NCI-H2227 treated with DMSO at 0.1 percent for 48 hours (cell line): ENCODE measurements around the gene P2RX6.
A peak's percentile ranks its signal among the peaks of the same experiment; 100 is the strongest.

Source experiments
- DNase-seq: peaks from one replicate; lab custom pipeline; 2025; lab: John Stamatoyannopoulos, UW

P2RX6 gene

GRCh38 chr22:20979940-20980453 lies 35.0 kb upstream of the P2RX6 start:
- DNase-seq, result no peak

- DNase-seq, result no peak
Observed at GRCh38 chr22:20980523-20980922, 34.4 kb upstream of the P2RX6 start.

- DNase-seq, result no peak
Observed at GRCh38 chr22:20980938-20981722, 33.8 kb upstream of the P2RX6 start.

- DNase-seq, result peak; percentile 82
Observed at GRCh38 chr22:20981787-20982562, 33.0 kb upstream of the P2RX6 start, which contains the start of gene LZTR1. Gene LZTR1, plus strand, starts transcription at chr22:20982297. Its CDS starts 75 bp downstream, at chr22:20982372.

GRCh38 chr22:20982563-20982882 lies 32.4 kb upstream of the P2RX6 start:
- DNase-seq, result no peak

- DNase-seq, result no peak
Observed at GRCh38 chr22:20983081-20983771, 31.7 kb upstream of the P2RX6 start.

GRCh38 chr22:20985720-20986119 lies 29.2 kb upstream of the P2RX6 start:
- DNase-seq, result no peak

GRCh38 chr22:20986365-20986764 lies 28.6 kb upstream of the P2RX6 start:
- no peak for DNase-seq

GRCh38 chr22:20987375-20987774 lies 27.6 kb upstream of the P2RX6 start:
- DNase-seq, result no peak

GRCh38 chr22:20988573-20989322 lies 26.2 kb upstream of the P2RX6 start:
- DNase-seq, result no peak

- DNase-seq, result no peak
Observed at GRCh38 chr22:20989323-20990138, 25.4 kb upstream of the P2RX6 start.

- DNase-seq, result no peak
Observed at GRCh38 chr22:20990184-20991180, 24.5 kb upstream of the P2RX6 start.

- DNase-seq, result no peak
Observed at GRCh38 chr22:20991252-20992055, 23.5 kb upstream of the P2RX6 start.

- DNase-seq, result no peak
Observed at GRCh38 chr22:20992056-20992442, 22.9 kb upstream of the P2RX6 start.

- DNase-seq, result no peak
Observed at GRCh38 chr22:20992456-20993303, 22.3 kb upstream of the P2RX6 start.

GRCh38 chr22:20993304-20994127 lies 21.4 kb upstream of the P2RX6 start:
- no peak for DNase-seq
